HepG2 (cell line): ENCODE data around the gene FMNL1. TPM values are rescaled to one million over a fixed set of nuclear protein-coding genes. Genes with fewer than 3 reads are reported as not detected.

ENCODE experiments used
- HNRNPLL ChIP-seq: fragments of 200-400 bp; formaldehyde crosslinking; IDR thresholded peaks from 2 replicates; pipeline ENCODE4 v1.6.1; 2017; ENCODE audit warnings: mild to moderate bottlenecking, low read depth, low read length; ENCODE audit not compliant: poor library complexity, severe bottlenecking
- IRX3 ChIP-seq: sonication (generic); formaldehyde crosslinking; IDR thresholded peaks from 2 replicates; pipeline ENCODE4 v1.8.1; 2023; ENCODE audit warnings: mild to moderate bottlenecking, low read depth, missing genetic modification reagents, borderline replicate concordance
- KDM3A ChIP-seq: IDR thresholded peaks from 2 replicates; pipeline ENCODE4 v1.6.1; 2018; ENCODE audit warnings: low read depth, missing compliant biosample characterization
- MED8 ChIP-seq: sonication (generic); formaldehyde crosslinking; IDR thresholded peaks from 2 replicates; pipeline ENCODE4 v1.8.1; 2023; ENCODE audit warnings: mild to moderate bottlenecking, missing genetic modification reagents; ENCODE audit not compliant: insufficient replicate concordance
- POGK ChIP-seq: sonication (generic); formaldehyde crosslinking; conservative IDR thresholded peaks from 2 replicates; pipeline ENCODE4 v1.8.0; 2022; ENCODE audit warnings: mild to moderate bottlenecking, moderate library complexity, missing genetic modification reagents
- PRPF4 ChIP-seq: fragments of 200-400 bp; formaldehyde crosslinking; IDR thresholded peaks from 2 replicates; pipeline ENCODE4 v1.6.1; 2016; ENCODE audit warnings: low read length, low read depth; ENCODE audit not compliant: poor library complexity, severe bottlenecking
- SAP130 ChIP-seq: IDR thresholded peaks from 2 replicates; pipeline ENCODE4 v1.6.1; 2016; ENCODE audit warnings: low read depth
- SETDB1 ChIP-seq: sonication (generic); formaldehyde crosslinking; IDR thresholded peaks from 2 replicates; pipeline ENCODE4 v1.5.1; 2020; ENCODE audit warnings: missing genetic modification reagents, mild to moderate bottlenecking, borderline replicate concordance
- SPEN ChIP-seq: sonication (generic); formaldehyde crosslinking; IDR thresholded peaks from 2 replicates; pipeline ENCODE4 v1.5.1; 2020; ENCODE audit warnings: low read depth, mild to moderate bottlenecking, missing genetic modification reagents
- TAF15 ChIP-seq: fragments of 200-400 bp; formaldehyde crosslinking; IDR thresholded peaks from one replicate; pipeline ENCODE4 v1.6.1; 2018; ENCODE audit warnings: mild to moderate bottlenecking, low read depth, low read length; ENCODE audit not compliant: poor library complexity, severe bottlenecking
- THAP8 ChIP-seq: sonication (generic); formaldehyde crosslinking; IDR thresholded peaks from 2 replicates; pipeline ENCODE4 v1.5.1; 2020; ENCODE audit warnings: missing genetic modification reagents, mild to moderate bottlenecking, borderline replicate concordance
- TSC22D2 ChIP-seq: sonication (generic); formaldehyde crosslinking; IDR thresholded peaks from 2 replicates; pipeline ENCODE4 v1.5.1; 2020; ENCODE audit warnings: missing genetic modification reagents, mild to moderate bottlenecking, borderline replicate concordance
- ZNF770 ChIP-seq: sonication (generic); formaldehyde crosslinking; IDR thresholded peaks from 2 replicates; pipeline ENCODE4 v1.5.0; 2020; ENCODE audit warnings: mild to moderate bottlenecking, missing genetic modification reagents
- polyA plus RNA-seq, 8 experiments: library from polyadenylated mRNA; depleted of rRNA in 3 of 8; stranded (reverse) in 7 of 8; unstranded in 1 of 8; fragments of >200 nt; fragmentation: Illumina TruSeq in 4 of 8; extraction: Trizol in 4 of 8; gene quantifications; 2 replicates each; pipeline versions ENCODE4 v1.2.1 to v1.2.3, GENCODE V29; 2011 to 2016; ENCODE audit warnings: low read depth in 4 of 8, missing spikeins in 1 of 8, mixed read lengths in 1 of 8; ENCODE audit not compliant: insufficient read depth in 1 of 8
- total RNA-seq, 5 experiments: library from RNA; depleted of rRNA; stranded (reverse); fragments of >200 nt; fragmentation: Illumina TruSeq; extraction: Trizol; gene quantifications; 2 replicates each; pipeline ENCODE4 v1.2.3, GENCODE V29; 2016; ENCODE audit warnings: low read depth in 1 of 5
- TF ChIP-seq, protein P1 (sequence below): sonication (generic); formaldehyde crosslinking; IDR thresholded peaks from 2 replicates; pipeline ENCODE4 v1.4.0; 2020; ENCODE audit warnings: missing genetic modification reagents, mild to moderate bottlenecking, borderline replicate concordance
- TF ChIP-seq, protein P2 (sequence below): sonication (generic); formaldehyde crosslinking; IDR thresholded peaks from 2 replicates; pipeline ENCODE4 v1.8.0; 2023; ENCODE audit warnings: mild to moderate bottlenecking, missing genetic modification reagents
- TF ChIP-seq, protein P3 (sequence below): sonication (generic); formaldehyde crosslinking; conservative IDR thresholded peaks from 2 replicates; pipeline ENCODE4 v1.4.0; 2020; ENCODE audit warnings: missing genetic modification reagents
- TF ChIP-seq, protein P4 (sequence below): sonication (generic); formaldehyde crosslinking; IDR thresholded peaks from 2 replicates; pipeline ENCODE4 v1.5.0; 2020; ENCODE audit warnings: missing genetic modification reagents, mild to moderate bottlenecking, borderline replicate concordance

The FMNL1 gene
- total and polyA plus RNA-seq, 2 of the 13 experiments (the other 11 are each of a cell fraction or from before 2014, with no cell fraction given) = 0.53 to 0.70 TPM

- TF ChIP-seq, protein P1, sequence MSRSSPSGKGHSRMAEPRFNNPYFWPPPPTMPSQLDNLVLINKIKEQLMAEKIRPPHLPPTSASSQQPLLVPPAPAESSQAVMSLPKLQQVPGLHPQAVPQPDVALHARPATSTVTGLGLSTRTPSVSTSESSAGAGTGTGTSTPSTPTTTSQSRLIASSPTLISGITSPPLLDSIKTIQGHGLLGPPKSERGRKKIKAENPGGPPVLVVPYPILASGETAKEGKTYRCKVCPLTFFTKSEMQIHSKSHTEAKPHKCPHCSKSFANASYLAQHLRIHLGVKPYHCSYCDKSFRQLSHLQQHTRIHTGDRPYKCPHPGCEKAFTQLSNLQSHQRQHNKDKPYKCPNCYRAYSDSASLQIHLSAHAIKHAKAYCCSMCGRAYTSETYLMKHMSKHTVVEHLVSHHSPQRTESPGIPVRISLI (CRISPR knock-in tag) = 0 out of 2 replicates have a peak, but pooled peaks have one; percentile 3
- TF ChIP-seq ZNF770 (CRISPR knock-in tag) = peak; percentile 27; the same call in 1 of the 2 replicates
- TF ChIP-seq, protein P2, sequence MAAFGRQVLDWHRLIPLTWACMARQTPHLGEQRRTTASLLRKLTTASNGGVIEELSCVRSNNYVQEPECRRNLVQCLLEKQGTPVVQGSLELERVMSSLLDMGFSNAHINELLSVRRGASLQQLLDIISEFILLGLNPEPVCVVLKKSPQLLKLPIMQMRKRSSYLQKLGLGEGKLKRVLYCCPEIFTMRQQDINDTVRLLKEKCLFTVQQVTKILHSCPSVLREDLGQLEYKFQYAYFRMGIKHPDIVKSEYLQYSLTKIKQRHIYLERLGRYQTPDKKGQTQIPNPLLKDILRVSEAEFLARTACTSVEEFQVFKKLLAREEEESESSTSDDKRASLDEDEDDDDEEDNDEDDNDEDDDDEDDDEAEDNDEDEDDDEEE (CRISPR knock-in tag) = no peak
- no peak for TF ChIP-seq PRPF4
- no peak for TF ChIP-seq MED8 (CRISPR knock-in tag)
- no peak for TF ChIP-seq TAF15
- no peak for TF ChIP-seq IRX3 (CRISPR knock-in tag)
- no peak for TF ChIP-seq POGK (CRISPR knock-in tag)
- peak; percentile 8 for TF ChIP-seq HNRNPLL
- no peak for TF ChIP-seq TSC22D2
- no peak for TF ChIP-seq SPEN (CRISPR knock-in tag)
- TF ChIP-seq THAP8 = no peak
- TF ChIP-seq KDM3A (CRISPR knock-in tag) = no peak
- TF ChIP-seq, protein P3, sequence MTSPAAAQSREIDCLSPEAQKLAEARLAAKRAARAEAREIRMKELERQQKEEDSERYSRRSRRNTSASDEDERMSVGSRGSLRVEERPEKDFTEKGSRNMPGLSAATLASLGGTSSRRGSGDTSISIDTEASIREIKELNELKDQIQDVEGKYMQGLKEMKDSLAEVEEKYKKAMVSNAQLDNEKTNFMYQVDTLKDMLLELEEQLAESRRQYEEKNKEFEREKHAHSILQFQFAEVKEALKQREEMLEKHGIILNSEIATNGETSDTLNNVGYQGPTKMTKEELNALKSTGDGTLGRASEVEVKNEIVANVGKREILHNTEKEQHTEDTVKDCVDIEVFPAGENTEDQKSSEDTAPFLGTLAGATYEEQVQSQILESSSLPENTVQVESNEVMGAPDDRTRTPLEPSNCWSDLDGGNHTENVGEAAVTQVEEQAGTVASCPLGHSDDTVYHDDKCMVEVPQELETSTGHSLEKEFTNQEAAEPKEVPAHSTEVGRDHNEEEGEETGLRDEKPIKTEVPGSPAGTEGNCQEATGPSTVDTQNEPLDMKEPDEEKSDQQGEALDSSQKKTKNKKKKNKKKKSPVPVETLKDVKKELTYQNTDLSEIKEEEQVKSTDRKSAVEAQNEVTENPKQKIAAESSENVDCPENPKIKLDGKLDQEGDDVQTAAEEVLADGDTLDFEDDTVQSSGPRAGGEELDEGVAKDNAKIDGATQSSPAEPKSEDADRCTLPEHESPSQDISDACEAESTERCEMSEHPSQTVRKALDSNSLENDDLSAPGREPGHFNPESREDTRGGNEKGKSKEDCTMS = no peak
- TF ChIP-seq SETDB1 = no peak
- peak; percentile 5; the same call in 1 of the 2 replicates for TF ChIP-seq SAP130
- TF ChIP-seq, protein P4, sequence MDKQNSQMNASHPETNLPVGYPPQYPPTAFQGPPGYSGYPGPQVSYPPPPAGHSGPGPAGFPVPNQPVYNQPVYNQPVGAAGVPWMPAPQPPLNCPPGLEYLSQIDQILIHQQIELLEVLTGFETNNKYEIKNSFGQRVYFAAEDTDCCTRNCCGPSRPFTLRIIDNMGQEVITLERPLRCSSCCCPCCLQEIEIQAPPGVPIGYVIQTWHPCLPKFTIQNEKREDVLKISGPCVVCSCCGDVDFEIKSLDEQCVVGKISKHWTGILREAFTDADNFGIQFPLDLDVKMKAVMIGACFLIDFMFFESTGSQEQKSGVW = no peak
Measured at GRCh38 chr17:45230787-45231480, 9.2 kb downstream of the FMNL1 start (continued).
